Panc1 (cell line): ENCODE measurements around the gene ENPP3. TPM values are rescaled to one million over a fixed set of nuclear protein-coding genes. Genes with fewer than 3 reads are reported as not detected.

Experiments used
- ATAC-seq: fragments of 200-7000 bp; cut with Tn5 transposase; 2 replicates; pipeline ENCODE4 v1.9.1; 2020; ENCODE audit warnings: mild to moderate bottlenecking, moderate library complexity
- BruUV-seq: library from RNA; stranded (reverse); fragments of 400-500 nt; replicated peaks from 2 replicates; lab custom pipeline; 2021; lab: Mats Ljungman, UMichigan
- CTCF ChIA-PET: fragments of 300-600 bp; sonication (Branson Sonifier 250); formaldehyde crosslinking; loops from one replicate; lab custom pipeline; 2022; ENCODE audit warnings: antibody characterized with exemption; lab: Charles Lee
- POLR2A ChIA-PET: fragments of 300-600 bp; sonication (Branson Sonifier 250); formaldehyde crosslinking; loops from one replicate; lab custom pipeline; 2022; ENCODE audit warnings: antibody characterized with exemption; lab: Charles Lee
- DNase-seq: peaks from one replicate; pipeline ENCODE4 v3.0.0-alpha.2; 2010; ENCODE audit warnings: low read depth, low spot score
- H3K27ac ChIP-seq: 2 replicates; pipeline ENCODE4 v1.5.1; 2011; ENCODE audit warnings: mild to moderate bottlenecking, low read length, inconsistent platforms
- H3K27me3 ChIP-seq: fragments of 200-500 bp; sonication (Bioruptor generic); 2 replicates; pipeline ENCODE4 v1.6.0; 2014; ENCODE audit warnings: low read length, inconsistent platforms; ENCODE audit not compliant: control insufficient read depth, insufficient read depth
- H3K36me3 ChIP-seq: fragments of 200-500 bp; sonication (Bioruptor generic); 2 replicates; pipeline ENCODE4 v1.5.1; 2014; ENCODE audit warnings: inconsistent platforms, mild to moderate bottlenecking, low read length, moderate library complexity; ENCODE audit not compliant: control insufficient read depth, insufficient read depth
- H3K4me1 ChIP-seq: 2 replicates; pipeline ENCODE4 v1.5.1; 2011; ENCODE audit warnings: inconsistent platforms, mild to moderate bottlenecking, low read length, moderate library complexity; ENCODE audit not compliant: control insufficient read depth, insufficient read depth
- H3K4me3 ChIP-seq, 2 experiments: 2 replicates each; pipeline ENCODE4 v1.5.1; 2011 to 2012; ENCODE audit warnings: low read depth in 2 of 2, low read length in 2 of 2, mild to moderate bottlenecking in 2 of 2, inconsistent platforms in 1 of 2, moderate library complexity in 1 of 2
- H3K9me3 ChIP-seq: fragments of 200-500 bp; sonication (Bioruptor generic); 2 replicates; pipeline ENCODE4 v1.5.1; 2014; ENCODE audit warnings: low read depth, mild to moderate bottlenecking, inconsistent platforms, low read length, moderate library complexity; ENCODE audit not compliant: control insufficient read depth, insufficient read depth
- CTCF ChIP-seq: fragments of 450-650 bp; IDR thresholded peaks from 2 replicates; pipeline ENCODE4 v1.5.1; 2017; ENCODE audit warnings: mild to moderate bottlenecking
- POLR2AphosphoS5 ChIP-seq: IDR thresholded peaks from 2 replicates; pipeline ENCODE4 v1.6.1; 2012; ENCODE audit warnings: mild to moderate bottlenecking, low read depth, low read length, moderate library complexity
- REST ChIP-seq, 2 experiments: IDR thresholded peaks; 2 replicates each; pipeline ENCODE4 v1.6.1; 2011 to 2012; ENCODE audit warnings: low read depth in 2 of 2, control low read depth in 1 of 2, low read length in 1 of 2, mild to moderate bottlenecking in 1 of 2, moderate library complexity in 1 of 2; ENCODE audit not compliant: insufficient read depth in 1 of 2
- SIN3A ChIP-seq: IDR thresholded peaks from 2 replicates; pipeline ENCODE4 v1.6.1; 2012; ENCODE audit warnings: low read depth, mild to moderate bottlenecking, low read length, moderate library complexity, borderline replicate concordance; ENCODE audit not compliant: insufficient read depth
- TCF7L2 ChIP-seq: IDR thresholded peaks from 2 replicates; pipeline ENCODE4 v1.6.1; 2011; ENCODE audit warnings: mild to moderate bottlenecking, low read depth, low read length, inconsistent platforms
- in situ Hi-C: cut with HindIII; loops from 2 replicates; pipeline ENCODE4 v1.10.0; 2016; ENCODE audit warnings: low sequenced_read_pairs, low pct_unique_long_range_greater_than_20kb
- intact Hi-C: fragments of 100-400 bp; cut with micrococcal nuclease; formaldehyde crosslinking; loops from one replicate; pipeline ENCODE4 v1.10.0; 2022; ENCODE audit not compliant: unreplicated experiment
- total RNA-seq: library from RNA; stranded (reverse); gene quantifications from one replicate; pipeline ENCODE4 v1.2.1, GENCODE V29; 2021; ENCODE audit not compliant: unreplicated experiment

The ENPP3 gene
- total RNA-seq, 1 experiment from 2014 or later: not detected

- DNase-seq (no peak), ATAC-seq (no peak)
- in situ Hi-C loops (no loop called here), intact Hi-C loops (no loop called here)
- no peaks in the 10 kb centered on the region for H3K4me1 ChIP-seq
- POLR2A ChIA-PET: no interaction called here
- no peak overlapping the region for H3K27ac ChIP-seq
- no peaks in the 10 kb centered on the region for H3K27me3 ChIP-seq
- no peak for TF ChIP-seq POLR2AphosphoS5
- no peak for TF ChIP-seq REST (IDR thresholded peaks at IDR 0.05; ENCODE audit: insufficient read depth in 1 of 2, low read depth in 2 of 2, low read length in 1 of 2)
- no peak for TF ChIP-seq CTCF
- no peak for TF ChIP-seq SIN3A
- no peak for TF ChIP-seq TCF7L2
- CTCF ChIA-PET: no interaction called here
- H3K9me3 ChIP-seq: no peaks in the 10 kb centered on the region
- no peaks in the 10 kb centered on the region for H3K36me3 ChIP-seq
- no peak overlapping the region for H3K4me3 ChIP-seq
- BruUV-seq: no TSS peak
Measured at GRCh38 chr6:131770776-131771175, 133.7 kb downstream of the ENPP3 start.

- BruUV-seq: no TSS peak
- ChIA-PET POLR2A (no interaction called here), CTCF (no interaction called here)
- Histone ChIP-seq H3K9me3 (no peaks in the 10 kb centered on the region), H3K27me3 (no peaks in the 10 kb centered on the region), H3K4me3 (no peak overlapping the region), H3K27ac (no peak overlapping the region), H3K4me1 (no peaks in the 10 kb centered on the region), H3K36me3 (no peaks in the 10 kb centered on the region)
- DNase-seq (no peak), ATAC-seq (no peak)
- intact Hi-C loops: no loop called here
- no peak for TF ChIP-seq POLR2AphosphoS5
- no peak for TF ChIP-seq SIN3A
- no peak for TF ChIP-seq REST (IDR thresholded peaks at IDR 0.05; ENCODE audit: insufficient read depth in 1 of 2, low read depth in 2 of 2, low read length in 1 of 2)
- TF ChIP-seq CTCF: no peak
- TF ChIP-seq TCF7L2: no peak
- in situ Hi-C loops: no loop called here
Measured at GRCh38 chr6:131773284-131773950, 136.3 kb downstream of the ENPP3 start.
